ENCODE measurements around the gene DIAPH3. TPM values are rescaled to one million over a fixed set of nuclear protein-coding genes. Genes with fewer than 3 reads are reported as not detected.

Gene DIAPH3
- total and polyA plus RNA-seq, 2 of the 8 experiments (the other 6 are each of a cell fraction or from before 2014, with no cell fraction given), result 8.0 to 30.8 TPM

DNA sequence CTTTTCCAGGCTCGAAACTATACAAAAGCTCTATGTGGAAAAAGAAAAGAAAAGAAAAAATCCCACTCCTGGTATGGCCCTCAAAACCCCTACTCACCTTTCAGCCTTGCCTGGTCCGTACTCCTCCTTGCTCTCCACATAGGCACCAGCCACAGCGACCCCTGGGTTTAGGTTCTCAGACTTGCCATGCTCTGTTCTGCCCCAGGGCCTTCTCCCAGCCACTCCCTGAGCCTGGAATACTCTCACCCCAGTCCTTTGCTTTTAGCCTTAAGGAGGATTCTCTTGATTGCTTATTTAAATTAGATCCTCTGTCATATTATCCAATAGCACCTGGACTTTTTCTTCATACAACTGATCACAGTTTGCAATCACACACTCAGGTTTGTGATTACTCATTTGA is 522.5 kb downstream of the DIAPH3 start:
- no peak overlapping the region for H3K4me3 ChIP-seq (ENCODE audit: extremely low read depth in 1 of 4, insufficient read depth in 2 of 4, low read depth in 3 of 4, low read length in 4 of 4)
- no peak overlapping the region for H3K9ac ChIP-seq (replicated peaks in 1 of 4; ENCODE audit: extremely low read depth in 1 of 4, low read depth in 3 of 4, low read length in 3 of 4)
- H3K9me3 ChIP-seq (ENCODE audit: insufficient read depth in 2 of 2, low read depth in 1 of 2, low read length in 1 of 2), result no peaks in the 10 kb centered on the region
- no peak overlapping the region for H2BK12ac ChIP-seq (ENCODE audit: low read depth, low read length)
- H3K79me1 ChIP-seq (ENCODE audit: low read depth, low read length), result no peaks in the 10 kb centered on the region
- H2BK120ac ChIP-seq (replicated peaks; ENCODE audit: low read depth, low read length), result no peak overlapping the region
- no peaks in the 10 kb centered on the region for H3K36me3 ChIP-seq (ENCODE audit: control insufficient read depth in 2 of 4, insufficient read depth in 4 of 4, low read length in 3 of 4)
- H4K8ac ChIP-seq (ENCODE audit: extremely low read depth, insufficient read depth, low read length), result no peak overlapping the region
- no peak overlapping the region for H2AFZ ChIP-seq (ENCODE audit: low read length)
- ChIA-PET POLR2A (ENCODE audit: partially characterized antibody) (no interaction called here), CTCF (ENCODE audit: partially characterized antibody) (interaction anchor here (0.8 to 2.2 kb wide), 13 partner anchors 12 to 548 kb away, joined by 3 to 8 read pairs (median 4); no protein-coding TSS in a partner anchor)
- FAIRE-seq (no peak), DNase-seq (ENCODE audit: low read depth in 1 of 2, low spot score in 2 of 2) (peak; percentile 33 to 70)
- H2BK20ac ChIP-seq (ENCODE audit: low read length), result no peak overlapping the region
- H3K4me2 ChIP-seq (ENCODE audit: insufficient read depth in 1 of 2, low read depth in 2 of 2, low read length in 2 of 2), result no peak overlapping the region
- no peak overlapping the region for H3K4ac ChIP-seq (replicated peaks; ENCODE audit: insufficient read length, low read depth, low read length)
- H3K18ac ChIP-seq (ENCODE audit: extremely low read depth, low read length), result no peak overlapping the region
- no peak overlapping the region for H4K5ac ChIP-seq (ENCODE audit: insufficient read length, low read depth, low read length)
- no peak overlapping the region for H2BK5ac ChIP-seq (ENCODE audit: low read depth, low read length)
- no peak overlapping the region for H2BK15ac ChIP-seq (ENCODE audit: low read length)
- H3K4me1 ChIP-seq (replicated peaks in 1 of 4; ENCODE audit: control insufficient read depth in 3 of 4, insufficient read depth in 4 of 4, low read length in 3 of 4), result peaks cover 0 to 6% (median 0%) of the 10 kb centered on the region in 4 experiments; a peak in 1 of 7 replicates
- no peak overlapping the region for H2AK5ac ChIP-seq (ENCODE audit: low read depth, low read length)
- no peak overlapping the region for H3K27ac ChIP-seq (ENCODE audit: low read depth, low read length)
- H3K14ac ChIP-seq (ENCODE audit: insufficient read length), result no peak overlapping the region
- H4K20me1 ChIP-seq (replicated peaks in 1 of 2; ENCODE audit: control insufficient read depth in 1 of 2, insufficient read depth in 2 of 2, low read length in 2 of 2), result no peaks in the 10 kb centered on the region
- 54% methylated on average over 3 of the region's 3 CpGs; no CpG with 5 or more reads in 1 of the 2 experiments for WGBS, 2 experiments (ENCODE audit: extremely low coverage in 1 of 2, insufficient coverage in 1 of 2, insufficient read length in 1 of 2, insufficient replicate concordance in 2 of 2, low coverage in 1 of 2, low lambda C conversion rate in 2 of 2, missing lambda C conversion rate in 1 of 2)
- TF ChIP-seq MAX (IDR thresholded peaks at IDR 0.05) (peak; percentile 26; the same call in 1 of the 2 replicates), KDM1A (IDR thresholded peaks at IDR 0.05; ENCODE audit: borderline replicate concordance, low read length) (peak; percentile 73; the same call in 1 of the 2 replicates), CTCF (IDR thresholded peaks at IDR 0.05; ENCODE audit: control extremely low read depth in 1 of 3, insufficient read depth in 1 of 3, low read depth in 1 of 3, low read length in 3 of 3) (peak; percentile 44 to 68 (median 66); a peak in 3 of 4 replicates), RAD21 (IDR thresholded peaks at IDR 0.05 in 1 of 2, conservative IDR thresholded peaks at IDR 0.05 in 1 of 2; ENCODE audit: low read depth in 2 of 2, low read length in 2 of 2) (peak; percentile 56 to 69), RFX5 (IDR thresholded peaks at IDR 0.05; ENCODE audit: borderline replicate concordance, low read depth, low read length) (no peak)
- no peaks in the 10 kb centered on the region for H3K23me2 ChIP-seq (ENCODE audit: low read depth, low read length)
- no peak overlapping the region for H3K23ac ChIP-seq (ENCODE audit: insufficient read length)
- no peaks in the 10 kb centered on the region for H3K27me3 ChIP-seq (replicated peaks in 1 of 4; ENCODE audit: control insufficient read depth in 3 of 4, extremely low read depth in 1 of 4, insufficient read depth in 3 of 4, low read length in 3 of 4)
- H3K56ac ChIP-seq (replicated peaks; ENCODE audit: insufficient read length, low read depth, low read length), result no peak overlapping the region
- H3K79me2 ChIP-seq (ENCODE audit: control insufficient read depth in 1 of 2, insufficient read depth in 2 of 2, low read length in 2 of 2), result no peaks in the 10 kb centered on the region
- H4K91ac ChIP-seq (replicated peaks; ENCODE audit: insufficient read length, low read length), result no peak overlapping the region

Data from H1 (cell line).